GM19397 (cell line): ENCODE results near the gene FUT7.
A peak's percentile ranks its signal among the peaks of the same experiment; 100 is the strongest.

Experiments
- ATAC-seq: cut with Tn5 transposase; IDR thresholded peaks from one replicate; pipeline ENCODE4 v1.9.1; 2021; ENCODE audit warnings: mild to moderate bottlenecking, moderate library complexity; ENCODE audit not compliant: unreplicated experiment

Gene FUT7, protein sequence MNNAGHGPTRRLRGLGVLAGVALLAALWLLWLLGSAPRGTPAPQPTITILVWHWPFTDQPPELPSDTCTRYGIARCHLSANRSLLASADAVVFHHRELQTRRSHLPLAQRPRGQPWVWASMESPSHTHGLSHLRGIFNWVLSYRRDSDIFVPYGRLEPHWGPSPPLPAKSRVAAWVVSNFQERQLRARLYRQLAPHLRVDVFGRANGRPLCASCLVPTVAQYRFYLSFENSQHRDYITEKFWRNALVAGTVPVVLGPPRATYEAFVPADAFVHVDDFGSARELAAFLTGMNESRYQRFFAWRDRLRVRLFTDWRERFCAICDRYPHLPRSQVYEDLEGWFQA

DNA sequence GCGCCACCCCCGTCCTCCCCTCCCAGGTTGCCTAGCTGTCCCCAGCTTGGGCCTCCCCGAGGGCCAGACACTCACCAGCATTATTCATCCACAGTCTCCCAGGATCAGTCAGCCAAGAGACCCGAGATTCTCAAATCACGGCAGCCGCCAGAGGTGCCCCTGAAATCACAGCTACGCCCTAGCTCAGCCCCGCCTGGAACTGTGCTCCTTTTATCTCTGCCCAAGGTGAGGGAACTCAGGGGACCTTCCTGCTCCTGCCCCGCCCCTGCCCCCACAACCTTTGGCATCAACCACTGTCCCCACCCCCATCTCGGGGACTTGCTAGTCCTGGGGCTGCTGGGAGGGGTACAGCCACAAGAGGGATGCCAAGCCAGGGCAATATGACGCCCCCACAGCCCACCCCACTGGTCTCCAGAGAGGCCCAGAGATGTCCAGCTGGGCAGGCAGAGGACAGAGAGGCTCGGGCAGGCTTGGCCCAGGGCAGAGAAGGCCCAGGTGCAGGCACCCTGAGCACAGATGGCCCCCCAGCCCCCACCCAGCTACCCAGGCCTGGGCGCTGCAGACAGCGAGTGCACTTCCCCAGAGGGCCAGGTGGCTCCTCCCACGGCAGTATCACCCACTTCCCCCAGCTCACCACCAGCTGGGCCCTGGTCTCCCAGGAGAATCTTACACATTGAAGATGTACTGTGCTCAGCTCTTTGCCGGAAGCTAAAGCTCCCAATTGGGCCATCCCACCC, at the start of gene FUT7:
FUT7 (minus strand) TSS at position 185 of the 737 bp plus-strand sequence; CDS start at position 88, 97 bp downstream.
- no peak for ATAC-seq

DNA sequence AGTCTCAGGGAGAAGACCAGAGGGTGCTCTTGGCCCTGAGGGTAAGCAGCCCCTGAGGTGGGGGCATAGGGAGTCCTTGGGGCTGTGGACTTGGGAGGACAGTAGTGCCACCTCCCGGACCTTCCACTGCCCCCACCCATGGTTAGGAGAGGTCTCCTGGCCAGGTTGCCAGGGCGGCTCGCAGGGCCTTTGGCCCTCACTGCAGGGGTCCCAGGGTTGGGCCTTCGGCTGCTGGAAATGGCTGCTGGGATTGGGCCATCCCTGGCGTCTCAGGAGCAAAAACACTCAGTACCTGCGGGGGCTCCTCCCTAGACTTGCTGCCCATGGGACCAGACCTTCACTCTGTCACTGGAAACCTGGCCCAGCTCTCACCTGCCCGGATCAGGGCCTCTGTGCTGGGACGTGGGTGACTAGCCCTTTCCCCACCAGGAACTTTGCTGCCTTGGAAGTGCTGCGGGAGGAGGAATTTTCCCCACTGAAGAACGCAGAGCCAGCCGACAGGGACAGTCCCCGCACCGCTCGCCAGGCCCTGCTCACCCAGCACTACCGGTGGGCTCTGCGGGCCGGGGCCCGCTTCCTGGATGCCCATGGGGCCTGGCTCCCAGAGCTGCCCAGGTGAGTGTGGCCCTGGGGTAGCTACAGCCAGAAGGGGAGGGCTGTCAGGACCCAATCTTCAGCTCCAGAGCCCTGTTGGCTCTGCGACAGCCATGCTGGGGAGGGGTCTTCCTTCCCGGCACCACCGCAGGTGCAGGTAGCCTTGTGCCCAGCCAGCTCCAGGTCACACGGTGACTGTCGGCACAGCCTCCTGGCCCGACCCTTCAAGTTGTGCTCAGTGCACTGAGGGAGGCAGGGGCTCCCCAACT, 48.6 kb upstream of the FUT7 start:
- no peak for ATAC-seq

DNA sequence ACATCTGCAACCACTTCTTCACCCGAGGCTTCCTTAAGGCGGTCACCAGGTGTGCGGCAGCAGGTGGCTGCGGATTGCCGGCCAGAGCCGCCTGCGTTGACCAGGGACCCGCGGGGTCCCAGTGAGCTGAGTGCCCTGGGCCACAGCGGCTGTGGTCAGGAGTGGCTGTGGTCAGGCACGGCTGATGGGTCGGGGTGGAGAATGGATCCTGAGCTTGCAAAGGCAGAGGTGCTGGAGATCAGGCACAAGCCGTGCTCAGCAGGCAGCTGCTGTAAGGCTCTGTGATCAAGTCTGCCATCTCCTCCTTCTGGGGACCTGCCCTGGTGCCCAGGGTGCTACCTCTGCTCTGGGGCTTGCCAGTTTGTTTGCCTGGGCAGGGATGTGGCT, 47.5 kb upstream of the FUT7 start:
- no peak for ATAC-seq

DNA sequence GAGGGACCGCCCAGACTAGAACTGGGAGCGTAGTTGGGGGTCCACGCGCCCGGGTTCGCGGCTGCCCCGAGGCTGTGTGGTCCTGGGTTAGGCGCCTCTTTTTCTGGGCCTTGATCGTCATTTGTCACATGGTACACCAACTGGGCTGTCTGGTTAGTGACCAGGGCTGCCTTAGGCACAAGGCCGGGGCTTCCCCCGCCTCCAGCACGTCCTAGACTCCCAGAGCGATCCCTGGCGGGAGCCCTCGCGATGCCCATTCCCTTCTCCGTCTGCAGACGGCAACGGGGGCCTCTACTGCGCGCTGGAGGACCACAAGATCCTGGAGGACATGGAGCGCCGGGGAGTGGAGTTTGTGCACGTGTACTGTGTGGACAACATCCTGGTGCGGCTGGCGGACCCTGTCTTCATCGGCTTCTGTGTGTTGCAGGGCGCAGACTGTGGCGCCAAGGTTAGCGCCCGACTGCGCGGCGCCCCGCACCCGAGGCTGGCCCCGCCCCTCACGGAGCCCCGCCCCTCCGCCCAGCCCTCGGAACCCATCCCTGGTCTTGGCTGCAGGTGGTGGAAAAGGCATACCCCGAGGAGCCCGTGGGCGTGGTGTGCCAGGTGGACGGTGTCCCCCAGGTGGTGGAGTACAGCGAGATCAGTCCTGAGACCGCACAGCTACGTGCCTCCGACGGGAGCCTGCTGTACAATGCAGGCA, 47.0 kb upstream of the FUT7 start:
- ATAC-seq: no peak

DNA sequence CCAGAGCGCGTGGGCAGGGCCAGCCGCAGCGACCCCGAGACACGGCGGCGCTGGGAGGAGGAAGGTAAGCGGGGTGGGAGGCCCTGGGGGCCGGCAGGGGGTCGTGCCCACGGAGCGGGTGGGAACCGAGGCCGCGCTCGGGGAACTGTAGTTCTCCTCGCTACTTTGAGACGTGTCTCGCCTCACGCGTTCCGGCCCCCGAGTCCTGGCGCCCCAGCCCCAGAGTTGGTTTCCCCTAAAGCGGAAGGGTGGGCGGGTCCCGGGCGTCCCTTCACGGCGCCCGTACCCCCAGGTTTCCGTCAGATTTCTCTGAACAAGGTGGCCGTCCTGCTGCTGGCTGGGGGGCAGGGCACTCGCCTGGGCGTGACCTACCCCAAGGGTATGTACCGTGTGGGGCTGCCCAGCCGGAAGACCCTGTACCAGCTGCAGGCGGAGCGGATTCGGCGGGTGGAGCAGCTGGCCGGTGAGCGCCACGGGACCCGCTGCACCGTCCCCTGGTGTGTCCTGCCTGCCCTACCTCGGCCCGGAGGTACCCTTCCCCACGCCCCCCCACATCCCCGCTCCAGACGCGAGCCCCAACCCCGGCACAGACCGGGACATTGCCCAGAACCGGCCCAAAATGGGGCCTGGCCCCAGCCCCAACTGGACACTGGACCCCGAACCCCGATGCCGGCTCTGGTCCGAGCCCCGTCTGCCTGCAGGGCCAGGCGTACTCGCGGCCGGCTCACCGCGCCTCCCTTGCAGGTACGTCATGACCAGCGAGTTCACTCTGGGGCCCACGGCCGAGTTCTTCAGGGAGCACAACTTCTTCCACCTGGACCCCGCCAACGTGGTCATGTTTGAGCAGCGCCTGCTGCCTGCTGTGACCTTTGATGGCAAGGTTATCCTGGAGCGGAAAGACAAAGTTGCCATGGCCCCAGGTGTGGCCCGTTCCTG, 46.1 kb upstream of the FUT7 start:
- ATAC-seq: peak; percentile 18

DNA sequence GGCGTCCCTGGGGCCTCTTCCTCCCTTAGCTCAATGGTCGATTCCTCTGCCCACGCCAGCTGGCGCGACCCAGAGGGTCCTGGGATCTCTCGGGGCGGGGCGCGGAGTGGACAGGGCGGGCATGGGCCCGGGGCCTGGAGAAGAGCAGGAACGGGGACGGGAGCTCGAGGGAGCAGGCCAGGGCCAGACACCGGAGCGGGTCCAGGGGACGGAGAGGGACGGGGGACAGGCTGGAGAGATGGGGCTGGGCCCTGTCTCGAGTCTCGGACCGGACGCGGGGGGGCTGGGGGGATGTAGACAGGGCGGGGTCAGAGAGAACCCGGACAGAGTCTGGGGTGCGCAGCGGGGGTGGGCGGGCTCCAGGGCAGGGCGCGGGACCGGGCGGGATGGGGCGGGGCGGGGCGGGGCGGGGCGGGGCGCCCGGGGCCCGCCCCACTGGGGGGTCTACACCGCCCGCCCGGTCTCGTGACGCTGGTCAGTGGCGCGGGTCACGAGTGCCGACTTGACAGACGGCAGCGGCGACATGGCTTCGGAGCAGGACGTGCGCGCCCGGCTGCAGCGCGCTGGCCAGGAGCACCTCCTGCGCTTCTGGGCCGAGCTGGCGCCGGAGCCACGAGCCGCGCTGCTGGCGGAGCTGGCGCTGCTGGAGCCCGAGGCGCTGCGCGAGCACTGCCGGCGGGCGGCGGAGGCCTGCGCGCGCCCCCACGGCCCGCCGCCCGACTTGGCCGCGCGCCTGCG, 45.3 kb upstream of the FUT7 start, which contains the start of gene UAP1L1:
UAP1L1 (plus strand) TSS at position 508 of the 738 bp plus-strand sequence; CDS start at position 524, 16 bp downstream.
- ATAC-seq: peak; percentile 59

DNA sequence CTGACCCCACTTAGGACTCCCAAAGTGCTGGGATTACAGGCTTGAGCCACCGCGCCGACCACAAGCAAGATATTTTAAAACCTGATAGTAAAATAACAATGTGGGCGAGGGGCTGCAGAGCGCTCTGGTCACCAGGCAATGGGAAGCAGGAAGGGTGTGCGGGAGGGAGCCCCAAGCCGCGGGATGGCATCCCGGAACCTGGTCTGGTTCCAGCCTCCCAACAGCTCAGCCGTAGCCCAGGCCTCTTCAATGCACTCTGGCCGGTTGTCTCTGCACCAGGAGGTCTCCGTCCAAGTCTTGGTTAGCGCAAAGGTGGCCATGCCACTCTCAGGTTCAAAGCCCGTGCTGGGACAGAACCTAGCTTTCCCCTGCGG, 44.7 kb upstream of the FUT7 start:
- ATAC-seq: no peak

DNA sequence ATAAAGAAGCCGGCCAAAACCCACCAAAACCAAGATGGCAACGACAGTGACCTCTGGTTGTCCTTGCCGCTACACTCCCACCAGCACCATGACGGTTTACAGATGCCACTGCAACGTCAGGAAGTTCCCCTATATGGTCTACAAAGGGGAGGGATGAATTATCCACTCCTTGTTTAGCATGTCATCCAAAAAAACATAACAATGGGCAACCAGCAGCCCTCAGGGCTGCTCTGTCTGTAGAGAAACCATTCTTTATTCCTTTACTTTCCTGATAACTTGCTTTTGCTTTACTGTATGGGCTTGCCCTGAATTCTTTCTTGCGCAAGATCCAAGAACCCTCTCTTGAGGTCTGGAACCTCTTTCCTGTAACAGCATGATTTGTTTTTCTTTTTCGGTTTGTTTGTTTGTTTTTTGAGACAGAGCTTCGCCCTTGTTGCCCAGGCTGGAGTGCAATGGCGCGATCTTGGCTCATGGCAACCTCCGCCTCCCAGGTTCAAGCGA, 43.4 kb upstream of the FUT7 start:
- ATAC-seq: no peak

DNA sequence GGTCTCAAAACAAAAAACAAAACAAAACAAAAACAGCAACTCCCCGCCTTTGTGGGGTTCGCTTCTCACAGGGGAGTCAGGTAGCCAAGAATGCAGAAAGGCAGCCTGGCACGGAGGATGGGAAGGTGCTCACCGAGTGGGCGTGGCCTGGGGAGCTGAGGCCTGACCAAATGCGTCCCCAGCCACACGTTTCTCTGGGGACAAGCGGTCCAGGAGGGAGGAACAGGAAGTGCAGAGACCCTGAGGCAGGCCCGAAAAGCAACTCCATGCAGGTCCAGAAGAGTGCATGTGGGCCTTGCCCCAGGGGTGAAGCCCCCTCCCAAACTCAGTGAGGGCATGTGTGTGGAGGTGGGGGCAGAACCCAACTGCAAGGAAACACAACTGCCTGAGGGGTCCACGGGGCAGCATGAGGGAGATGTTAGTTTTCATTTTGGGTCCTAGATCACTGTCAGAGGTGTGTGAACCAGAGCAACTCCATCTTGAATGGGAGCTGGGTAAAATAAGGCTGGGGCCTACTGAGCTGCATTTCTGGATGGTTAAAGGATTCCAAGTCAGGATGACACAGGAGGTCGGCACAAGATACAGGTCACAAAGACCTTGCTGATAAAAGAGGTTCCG, 42.9 kb upstream of the FUT7 start:
- no peak for ATAC-seq

DNA sequence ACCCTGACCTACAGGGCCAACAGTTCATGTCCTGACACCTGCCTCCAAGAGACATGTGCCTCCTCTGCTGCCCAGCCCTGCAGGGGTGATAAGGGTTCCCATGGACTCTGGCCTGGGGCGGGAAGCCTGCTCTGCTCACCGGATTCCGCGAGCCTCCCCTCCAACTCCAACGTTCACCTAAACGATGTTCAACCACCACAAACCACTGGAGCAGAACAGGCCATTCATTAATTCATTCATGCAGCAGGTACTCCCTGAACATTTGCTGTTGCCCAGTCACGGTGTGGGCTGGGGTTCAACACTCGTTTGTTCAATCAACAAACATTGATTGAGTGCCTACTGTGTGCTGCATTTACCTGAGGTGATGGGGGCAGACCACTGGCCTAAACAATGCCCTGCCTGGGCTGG, 42.1 kb upstream of the FUT7 start:
- ATAC-seq: no peak

DNA sequence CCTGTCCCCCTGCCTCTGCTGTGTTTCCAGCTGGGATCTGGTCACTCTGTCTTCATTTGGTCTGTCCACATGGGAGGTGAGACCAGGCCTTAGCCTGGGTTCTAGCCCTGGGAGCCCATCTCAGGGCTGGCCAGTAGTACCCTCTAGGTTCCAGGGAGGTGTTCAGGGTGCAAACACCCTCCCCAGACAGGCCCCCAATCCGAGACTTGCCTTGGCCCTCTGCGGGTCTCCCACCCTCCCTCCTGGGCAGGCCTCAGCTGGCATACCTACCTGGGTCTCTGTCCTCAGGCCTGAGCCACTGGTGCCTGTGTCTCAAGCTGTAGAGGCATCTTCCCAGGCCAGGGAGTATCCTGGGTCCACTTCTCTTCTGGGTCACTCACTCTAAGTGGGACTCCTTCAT, 39.4 kb upstream of the FUT7 start:
- no peak for ATAC-seq

DNA sequence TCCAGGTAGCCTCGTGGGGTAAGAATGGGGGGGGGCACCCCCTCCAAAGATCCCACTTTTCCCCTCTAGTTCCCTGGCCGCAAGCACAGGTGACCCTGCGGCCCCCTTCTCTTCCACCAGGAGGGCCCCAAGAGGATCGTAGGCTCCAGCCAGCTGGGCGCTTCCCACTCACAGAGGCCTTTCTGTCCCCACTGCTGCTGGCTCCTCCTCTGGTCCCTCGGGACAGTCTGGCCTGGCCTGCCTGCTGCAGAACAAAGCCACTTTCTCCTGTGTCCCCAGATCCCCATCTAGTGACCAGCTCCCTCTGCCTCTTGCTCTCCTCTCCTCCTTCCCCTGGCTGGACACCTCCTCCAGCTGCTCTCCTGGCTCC, 39.0 kb upstream of the FUT7 start:
- ATAC-seq: no peak

DNA sequence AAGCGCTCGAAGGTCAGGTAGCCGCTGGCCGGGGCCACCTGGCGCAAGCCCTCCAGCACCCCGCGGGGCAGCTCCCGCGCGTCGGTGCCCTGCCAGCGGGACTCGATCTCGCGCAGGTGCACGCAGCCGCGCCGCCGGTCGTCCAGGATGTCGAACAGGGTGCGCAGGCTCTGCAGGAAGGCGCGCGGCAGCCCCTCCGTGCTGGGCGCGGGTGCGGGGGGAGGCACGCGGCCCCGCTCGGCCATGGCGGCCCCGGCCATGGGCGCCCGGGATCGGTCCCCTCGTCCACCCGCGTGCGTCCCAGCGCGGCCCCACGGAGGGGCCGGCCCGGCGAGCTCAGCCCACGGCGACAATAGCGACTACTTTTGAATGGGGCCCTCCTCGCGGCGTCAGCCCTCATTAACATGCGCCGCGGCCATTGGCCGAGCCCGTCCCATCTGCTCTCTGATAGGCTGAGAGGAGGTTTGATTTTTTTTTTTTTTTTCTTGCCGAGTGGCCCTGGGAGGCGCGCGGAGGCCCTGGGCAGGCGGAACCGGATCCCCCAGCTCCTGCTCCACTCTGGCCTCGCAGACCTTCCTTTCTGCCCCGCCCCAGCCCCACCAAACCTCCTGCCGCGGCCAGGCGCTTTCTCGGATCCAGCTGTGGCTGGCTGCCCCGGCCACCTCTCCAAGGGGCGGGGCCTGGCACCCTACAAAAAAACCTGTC, 38.5 kb upstream of the FUT7 start, which contains the start of gene SAPCD2:
SAPCD2 (minus strand) TSS at position 357 of the 705 bp plus-strand sequence; CDS start at position 260, 97 bp downstream.
- peak; percentile 68 for ATAC-seq

DNA sequence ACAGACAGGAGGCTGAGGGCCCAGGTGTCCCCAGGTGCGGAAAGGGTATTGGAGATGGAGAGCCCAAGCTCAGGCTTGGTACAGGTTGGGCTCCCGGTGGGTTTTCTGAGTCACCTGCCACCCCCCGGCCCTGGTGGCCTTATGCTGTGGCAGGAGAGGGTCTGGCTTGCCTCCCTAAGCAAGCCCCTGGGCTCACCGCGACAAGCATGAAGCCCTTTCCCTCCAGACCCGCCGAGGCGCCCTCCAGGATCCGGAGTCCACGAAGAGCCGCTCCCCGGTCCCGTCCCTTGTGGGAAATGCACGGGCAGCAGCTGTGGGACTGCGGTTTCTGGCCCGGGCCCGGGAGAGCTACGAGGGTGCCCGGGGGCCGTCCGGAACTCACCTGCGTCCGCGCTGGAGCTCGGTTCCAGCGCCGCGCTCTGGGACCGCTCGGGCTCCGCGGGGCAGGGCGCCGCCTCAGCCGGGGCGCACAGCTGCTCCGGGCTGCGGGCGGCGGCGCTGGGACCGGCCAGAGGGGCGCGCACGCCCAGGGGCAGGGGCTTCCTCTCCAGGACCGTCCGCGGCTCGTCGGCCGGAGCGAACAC, 37.7 kb upstream of the FUT7 start:
- ATAC-seq: peak; percentile 17

DNA sequence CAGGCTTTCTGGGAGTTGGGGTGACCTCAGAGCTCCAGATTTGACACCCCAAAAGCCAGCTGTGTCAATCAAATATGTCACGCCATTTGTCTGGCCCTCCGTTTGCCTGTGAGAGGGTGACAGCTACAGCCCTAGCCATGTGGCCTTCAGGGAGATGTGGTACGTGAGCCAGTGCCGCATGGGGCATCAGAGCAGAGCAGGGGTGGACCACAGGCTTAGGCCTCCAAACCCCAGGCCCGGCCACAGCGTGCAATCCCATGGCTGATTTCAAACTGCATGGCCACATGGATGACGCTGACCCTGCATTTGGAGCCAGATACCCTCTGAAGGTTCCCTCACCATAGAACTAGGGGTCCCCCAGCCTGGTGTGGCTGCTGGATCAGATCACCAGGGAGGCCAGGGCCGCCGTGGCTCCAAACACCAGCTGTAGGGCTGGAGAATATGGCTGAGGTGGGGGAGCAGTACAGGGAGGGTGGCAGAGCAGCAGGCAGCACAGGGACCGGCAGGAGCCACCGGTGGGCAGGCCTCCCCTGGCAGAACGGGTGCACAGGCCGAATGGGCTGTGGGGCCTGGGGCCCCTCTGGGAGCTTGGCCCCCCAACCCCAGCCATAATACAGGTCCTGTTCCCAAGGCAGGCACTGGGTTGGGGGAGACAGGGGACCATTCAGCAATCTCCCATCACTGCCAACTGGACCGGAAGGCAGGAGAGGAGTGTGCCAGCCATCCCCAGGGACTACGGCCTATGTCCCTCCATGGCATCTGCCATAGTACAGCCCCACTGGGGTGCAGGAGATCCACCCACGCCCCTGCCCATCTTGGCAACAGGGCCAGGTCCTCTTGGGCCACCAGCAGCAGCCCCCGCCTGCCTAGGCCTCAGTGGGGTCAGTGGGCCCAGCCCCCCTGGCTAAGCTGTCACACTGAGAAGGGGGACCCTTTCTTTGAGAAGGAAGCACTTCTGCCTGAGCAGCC, 36.9 kb upstream of the FUT7 start:
- ATAC-seq: no peak

DNA sequence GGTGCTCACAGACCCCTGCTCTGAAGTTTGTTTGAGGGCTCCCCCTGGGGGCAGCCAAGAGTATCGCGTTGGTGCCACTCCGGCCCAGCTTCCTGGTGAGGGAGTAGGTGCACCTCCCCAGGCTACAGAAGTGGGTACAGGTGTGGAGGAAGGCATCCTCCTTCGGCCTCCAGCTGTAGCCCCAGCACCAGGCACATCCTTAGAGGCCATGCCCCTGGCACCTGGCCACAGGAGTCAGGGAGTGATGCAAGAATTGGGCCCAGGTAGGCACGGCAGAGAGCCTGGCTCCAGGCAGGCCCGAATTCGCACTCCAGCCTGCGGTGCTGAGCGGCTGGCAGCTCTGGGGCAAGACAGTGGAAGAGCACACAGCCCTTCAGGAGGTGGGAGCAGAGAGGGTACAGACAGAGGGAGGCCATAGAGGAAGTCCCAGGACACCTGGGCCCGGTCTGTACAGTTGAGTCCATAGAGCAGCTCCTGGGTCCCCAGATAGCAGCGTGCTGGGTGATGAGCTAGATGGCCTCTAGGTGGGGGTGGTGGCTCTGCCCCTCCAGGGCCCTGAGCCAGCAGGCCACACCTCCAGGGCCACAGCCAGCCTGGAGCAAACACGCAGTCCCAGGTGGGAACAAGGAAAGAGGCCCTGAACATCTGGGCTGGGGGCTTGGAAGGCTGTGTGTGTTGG, 36.1 kb upstream of the FUT7 start:
- ATAC-seq: no peak
